Esophagus muscularis mucosa (tissue), 4 donors: ENCODE measurements around the gene ATE1. TPM values are rescaled to one million over a fixed set of nuclear protein-coding genes. Genes with fewer than 3 reads are reported as not detected.
"Not testable (repeated sequence)": the region's sequence is repeated elsewhere in the genome, so short reads cannot be mapped to it uniquely, and the experiment has no call there.

Source experiments
- DNase-seq: peaks from one replicate; pipeline ENCODE4 v3.0.0-alpha.2; 2017; ENCODE audit errors: extremely low spot score
- H3K27ac ChIP-seq, 4 donors: fragments of 200-600 bp; sonication (generic); replicated peaks in 1 of 4; 1 replicate in 3 of 4; 2 replicates in 1 of 4; pipeline ENCODE4 v1.5.1; 2016 to 2019; ENCODE audit warnings: mild to moderate bottlenecking in 1 of 4
- H3K27me3 ChIP-seq, 4 donors: fragments of 200-600 bp; sonication (generic); one replicate each; pipeline versions ENCODE4 v1.5.1 to v1.6.0; 2016 to 2019
- H3K36me3 ChIP-seq, 4 donors: fragments of 200-600 bp; sonication (generic); one replicate each; pipeline ENCODE4 v1.5.1; 2016 to 2019
- H3K4me1 ChIP-seq, 4 donors: fragments of 200-600 bp; sonication (generic); one replicate each; pipeline ENCODE4 v1.5.1; 2016 to 2019
- H3K4me3 ChIP-seq, 4 donors: fragments of 200-600 bp; sonication (generic); 1 replicate in 2 of 4; 2 replicates in 2 of 4; pipeline ENCODE4 v1.5.1; 2016 to 2019; ENCODE audit warnings: mild to moderate bottlenecking in 4 of 4, moderate library complexity in 1 of 4
- H3K9me3 ChIP-seq, 4 donors: fragments of 200-600 bp; sonication (generic); 1 replicate in 3 of 4; 2 replicates in 1 of 4; pipeline ENCODE4 v1.5.1; 2016 to 2019
- CTCF ChIP-seq, 3 experiments: fragments of 200-600 bp in 2 of 3; fragments of 450-650 bp in 1 of 3; sonication (generic) in 2 of 3; IDR thresholded peaks; one replicate each; pipeline ENCODE4 v1.5.1; 2017 to 2019; ENCODE audit warnings: antibody characterized with exemption in 3 of 3, mild to moderate bottlenecking in 2 of 3, moderate library complexity in 1 of 3
- EP300 ChIP-seq: sonication (generic); formaldehyde crosslinking; IDR thresholded peaks from one replicate; pipeline ENCODE4 v1.6.1; 2017; ENCODE audit warnings: antibody characterized with exemption
- POLR2A ChIP-seq: fragments of 450-650 bp; IDR thresholded peaks from one replicate; pipeline ENCODE4 v1.6.1; 2017; ENCODE audit warnings: antibody characterized with exemption, moderate library complexity, mild to moderate bottlenecking, low read depth
- POLR2AphosphoS5 ChIP-seq, 2 donors: sonication (generic); formaldehyde crosslinking; IDR thresholded peaks; one replicate each; pipeline ENCODE4 v1.6.1; 2017; ENCODE audit warnings: antibody characterized with exemption in 2 of 2
- WGBS: methylation state at CpG from one replicate; pipeline ENCODE4 v1.1.5; 2018; 5-methylcytosine and 5-hydroxymethylcytosine counted together
- intact Hi-C: fragments of 100-400 bp; cut with DNase I; formaldehyde crosslinking; loops from one replicate; pipeline ENCODE4 v1.15.1; 2023
- total RNA-seq, 4 donors: library from RNA; depleted of rRNA; stranded (reverse); fragments of >200 nt; gene quantifications; one replicate each; pipeline versions ENCODE4 v1.1.0 to v1.2.1, GENCODE V29; 2016

ATE1 gene
- total RNA-seq, 4 donors from 2014 or later: 27.8 to 29.5 (median 28.4) TPM

GRCh38 chr10:121830101-121830500, 97.7 kb downstream of the ATE1 start:
- TF ChIP-seq CTCF (IDR thresholded peaks at IDR 0.05) (no peak), POLR2A (no peak), POLR2AphosphoS5 (IDR thresholded peaks at IDR 0.05) (no peak), EP300 (no peak)
- 84% methylated on average over 2 of the region's 2 CpGs for WGBS
- no peak for DNase-seq
- intact Hi-C loops: no loop called here
- H3K9me3 ChIP-seq: no peaks in the 10 kb centered on the region
- H3K4me1 ChIP-seq: no peaks in the 10 kb centered on the region
- H3K27me3 ChIP-seq: no peaks in the 10 kb centered on the region
- no peak overlapping the region for H3K4me3 ChIP-seq
- no peak overlapping the region for H3K27ac ChIP-seq
- H3K36me3 ChIP-seq: peaks cover 0 to 26% (median 13%) of the 10 kb centered on the region in 4 donors

- Histone ChIP-seq H3K27ac (no peak overlapping the region), H3K36me3 (peaks cover 0 to 15% (median 10%) of the 10 kb centered on the region in 4 donors), H3K4me3 (no peak overlapping the region), H3K4me1 (no peaks in the 10 kb centered on the region), H3K9me3 (no peaks in the 10 kb centered on the region), H3K27me3 (no peaks in the 10 kb centered on the region)
- no peak for TF ChIP-seq CTCF (IDR thresholded peaks at IDR 0.05)
- no peak for TF ChIP-seq POLR2A
- no peak for TF ChIP-seq POLR2AphosphoS5 (IDR thresholded peaks at IDR 0.05)
- TF ChIP-seq EP300: no peak
- intact Hi-C loops: no loop called here
- WGBS: 82% methylated on average over 5 of the region's 5 CpGs
- DNase-seq: no peak
Measured at GRCh38 chr10:121828045-121828444, 99.8 kb downstream of the ATE1 start.

- intact Hi-C loops, H3K27ac ChIP-seq, H3K27me3 ChIP-seq, H3K4me1 ChIP-seq, H3K9me3 ChIP-seq, DNase-seq, H3K4me3 ChIP-seq: not testable (repeated sequence)
- H3K36me3 ChIP-seq: peaks cover 0 to 15% (median 10%) of the 10 kb centered on the region in 4 donors
- 95% methylated on average over 5 of the region's 5 CpGs for WGBS
Measured at GRCh38 chr10:121826773-121827172, 101.1 kb downstream of the ATE1 start.

- Histone ChIP-seq H3K36me3 (peaks cover 0 to 11% (median 10%) of the 10 kb centered on the region in 4 donors), H3K9me3 (no peaks in the 10 kb centered on the region), H3K4me3 (no peak overlapping the region), H3K27me3 (no peaks in the 10 kb centered on the region), H3K4me1 (no peaks in the 10 kb centered on the region), H3K27ac (no peak overlapping the region)
- TF ChIP-seq CTCF (IDR thresholded peaks at IDR 0.05): peak; percentile 44 to 65 (median 54)
- no peak for TF ChIP-seq POLR2A
- no peak for TF ChIP-seq POLR2AphosphoS5 (IDR thresholded peaks at IDR 0.05)
- TF ChIP-seq EP300: no peak
- no peak for DNase-seq
- WGBS: 82% methylated on average over 5 of the region's 5 CpGs
- intact Hi-C loops: no loop called here
Measured at GRCh38 chr10:121823993-121824463, 103.8 kb downstream of the ATE1 start.

- intact Hi-C loops: no loop called here
- TF ChIP-seq POLR2AphosphoS5 (IDR thresholded peaks at IDR 0.05) (no peak), CTCF (IDR thresholded peaks at IDR 0.05) (no peak)
- Histone ChIP-seq H3K27me3 (no peaks in the 10 kb centered on the region), H3K36me3 (peaks cover 0 to 2% (median under 1%) of the 10 kb centered on the region in 4 donors), H3K27ac (no peak overlapping the region), H3K4me3 (no peak overlapping the region), H3K9me3 (no peaks in the 10 kb centered on the region), H3K4me1 (no peaks in the 10 kb centered on the region)
- DNase-seq: no peak
- 94% methylated on average over 3 of the region's 3 CpGs for WGBS
Measured at GRCh38 chr10:121822724-121823123, 105.1 kb downstream of the ATE1 start.
